CD1c-positive myeloid dendritic cell (primary cell): ENCODE data around the gene SLC12A4.

Experiments
- DNase-seq: peaks from one replicate; pipeline ENCODE4 v3.0.0-alpha.2; 2016; ENCODE audit errors: extremely low spot score

Gene SLC12A4

DNA sequence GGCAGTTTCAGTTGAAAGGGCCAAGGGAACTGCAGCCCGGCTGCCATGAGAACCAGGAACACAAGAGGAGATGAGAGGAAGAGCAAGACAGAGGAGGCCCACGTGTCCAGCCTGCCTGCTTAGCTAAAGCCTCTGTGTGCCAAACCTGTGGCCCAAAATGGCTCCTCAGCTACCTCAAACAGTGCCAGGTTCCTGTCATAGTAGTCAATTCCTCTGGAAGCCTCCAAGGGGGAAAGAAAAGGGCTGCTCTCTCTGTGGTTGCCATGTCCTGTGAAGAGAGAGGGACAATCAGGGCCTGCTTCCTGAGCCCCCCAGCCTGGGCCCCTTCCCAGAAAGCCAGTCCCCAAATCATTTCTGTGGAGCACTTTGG lies 5.2 kb downstream of the SLC12A4 start:
- DNase-seq, result no peak

DNA sequence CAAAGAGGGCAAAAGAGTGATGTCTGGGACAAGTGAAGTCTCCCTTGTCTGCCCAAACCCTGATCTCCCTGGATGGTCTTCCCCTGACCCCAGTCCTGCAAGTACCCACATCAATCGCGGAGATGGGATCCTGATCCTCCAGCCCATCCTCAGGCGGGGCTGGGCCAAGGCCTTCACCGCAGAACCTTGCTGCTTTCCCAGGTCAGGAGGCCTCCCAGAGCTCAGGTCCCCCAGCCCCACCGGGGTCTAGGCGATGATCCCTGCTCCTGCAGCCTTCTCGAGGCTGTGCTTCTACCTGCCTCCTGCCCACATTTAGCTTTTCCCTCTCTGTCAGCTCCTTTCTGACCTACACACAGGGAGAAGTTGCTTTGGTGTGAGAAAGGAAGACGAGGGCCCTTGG lies 6.3 kb downstream of the SLC12A4 start:
- DNase-seq, result no peak

DNA sequence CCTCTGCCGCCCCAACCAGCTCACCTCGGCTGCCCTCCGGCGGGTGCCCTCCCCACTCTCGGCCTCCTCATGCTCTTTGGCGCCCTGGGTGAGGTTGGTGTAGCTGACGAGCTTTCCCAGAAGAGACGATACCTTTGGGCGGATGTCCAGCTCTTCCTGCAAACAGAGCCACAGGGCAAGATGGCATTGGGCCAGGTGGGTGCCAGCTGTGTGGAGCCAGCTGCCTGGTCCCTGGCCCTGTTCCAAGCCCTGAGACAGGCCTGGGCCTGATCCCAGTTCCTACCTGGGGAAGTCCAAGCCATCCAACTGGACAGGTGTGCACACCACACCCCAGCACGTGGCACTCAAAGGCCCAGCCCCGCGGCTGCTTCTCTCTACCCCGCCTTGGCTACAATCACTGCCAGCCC lies 6.9 kb downstream of the SLC12A4 start:
- no peak for DNase-seq

DNA sequence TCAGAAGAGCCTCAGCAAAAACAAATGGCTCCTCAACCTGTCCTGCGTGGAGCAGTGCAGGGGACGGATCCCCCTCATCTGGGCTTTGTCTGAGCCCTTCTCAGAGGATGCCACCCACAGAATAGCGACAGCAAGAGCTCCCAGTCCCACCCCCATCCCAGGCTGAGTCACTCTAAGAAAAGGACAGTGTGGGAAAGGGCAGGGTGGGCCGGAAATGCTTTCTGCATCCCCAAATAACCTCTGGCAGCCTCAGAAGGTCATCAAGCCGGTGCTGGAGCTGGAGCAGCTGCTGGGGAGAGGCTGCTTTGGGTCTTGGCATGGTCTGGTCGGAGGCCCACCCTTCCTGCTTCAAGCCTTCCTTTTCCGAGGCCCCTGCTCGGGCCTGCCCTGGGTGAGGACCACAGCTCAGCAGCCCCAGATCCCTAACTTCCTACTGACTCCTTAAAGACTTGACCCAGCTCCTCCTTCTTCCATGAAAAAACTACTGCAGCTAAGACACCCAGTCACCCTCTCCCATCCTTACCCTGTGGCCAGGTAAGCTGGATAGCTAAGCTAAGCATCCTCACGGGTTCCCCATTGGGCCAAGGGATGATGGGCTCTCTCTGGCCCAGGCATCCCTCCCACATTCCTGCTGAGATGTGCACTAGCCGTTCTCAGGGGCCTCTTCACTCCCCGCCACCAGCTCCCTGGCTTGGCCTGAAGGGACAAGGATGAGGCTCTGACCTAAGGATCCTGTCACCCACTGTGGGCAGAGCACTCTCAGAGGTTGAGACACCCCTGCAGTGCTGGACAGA lies 8.7 kb downstream of the SLC12A4 start:
- DNase-seq, result no peak

DNA sequence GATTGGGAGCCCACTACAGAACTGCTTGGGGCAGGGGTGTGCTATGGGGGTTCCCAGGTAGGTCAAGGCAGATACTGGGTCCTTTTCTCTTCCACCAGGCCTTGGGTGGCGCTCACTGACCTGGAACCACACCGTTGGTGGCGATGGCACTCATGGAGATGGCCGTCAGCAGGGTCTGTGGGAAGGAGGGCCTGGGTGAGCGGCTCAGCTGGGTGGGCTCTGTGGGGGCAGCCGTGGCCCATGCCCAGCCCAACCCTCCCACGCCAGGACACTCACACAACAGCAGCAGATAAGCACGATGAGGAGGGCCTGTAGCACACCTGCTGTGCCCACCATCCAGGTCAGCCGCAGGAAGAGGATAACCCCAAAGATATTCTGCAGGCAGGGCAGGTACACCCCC lies 10.8 kb downstream of the SLC12A4 start:
- DNase-seq, result no peak

DNA sequence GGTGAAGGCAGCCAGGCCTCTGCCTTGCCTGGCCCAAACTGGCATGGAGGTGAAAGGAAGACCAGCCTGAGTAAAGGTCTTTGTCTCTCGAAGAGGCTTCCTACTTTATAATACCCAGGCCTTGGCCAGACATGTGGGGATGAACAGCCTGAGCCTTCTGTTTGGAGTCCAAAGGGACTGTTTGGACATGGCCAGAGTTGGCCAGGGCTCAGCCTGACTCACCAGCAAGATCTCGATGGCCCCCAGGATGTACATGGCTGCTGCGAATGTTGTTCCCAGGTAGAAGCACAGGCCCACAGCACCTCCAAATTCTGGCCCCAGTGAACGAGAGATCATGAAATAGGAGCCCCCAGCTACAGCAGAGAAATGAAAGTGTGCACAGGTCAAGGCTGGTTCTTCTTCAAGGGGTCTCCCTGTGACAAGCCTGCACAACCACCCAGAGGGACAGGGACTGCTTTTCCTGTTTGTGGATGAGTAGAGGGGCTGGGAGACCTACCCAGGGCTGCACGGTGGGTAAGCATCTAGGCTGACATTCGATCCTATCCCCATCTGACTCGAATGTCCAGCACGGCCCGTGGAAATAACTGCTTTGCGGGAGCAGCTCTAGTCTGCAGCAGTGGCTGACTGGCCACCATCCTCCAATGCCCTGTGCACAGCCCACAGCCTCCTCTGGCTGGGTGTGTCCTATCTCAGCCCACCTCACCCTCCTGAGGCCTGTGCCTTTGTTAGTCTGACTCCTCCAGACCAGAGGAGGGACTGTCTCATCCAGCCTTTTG lies 13.8 kb downstream of the SLC12A4 start:
- no peak for DNase-seq

DNA sequence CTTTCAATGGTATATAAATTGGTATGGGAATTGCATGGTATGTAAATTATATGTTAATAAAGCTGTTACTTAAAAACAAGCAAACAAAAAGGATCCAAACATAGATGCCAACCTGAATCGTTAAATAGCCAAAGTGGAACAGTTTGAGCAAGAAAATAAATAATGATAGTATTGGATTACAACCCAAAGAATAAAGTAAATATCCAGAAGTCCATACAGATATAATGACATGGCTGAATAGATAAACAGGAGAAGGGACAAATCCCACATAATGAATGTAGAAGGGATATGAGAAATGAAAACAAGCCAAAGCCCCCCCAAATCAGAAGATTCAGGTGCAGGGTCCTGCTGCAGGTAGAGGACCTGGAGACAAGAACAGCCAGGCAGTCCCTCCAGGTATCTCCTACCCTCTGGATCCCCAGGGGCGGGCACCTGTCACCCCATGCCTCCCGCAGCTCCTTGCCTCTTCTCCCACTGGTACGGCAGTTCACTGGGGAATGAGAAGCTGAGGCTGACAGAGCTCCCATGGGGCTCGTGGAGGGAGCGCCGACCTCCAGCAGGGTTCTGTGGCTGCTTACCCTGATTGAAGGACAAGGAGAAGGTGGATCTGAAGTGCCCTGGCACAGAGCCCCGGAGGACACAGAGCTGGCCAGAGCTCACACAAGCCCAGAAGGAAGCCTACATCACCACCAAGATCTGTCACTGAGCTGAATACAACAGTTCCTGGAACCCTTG lies 14.6 kb downstream of the SLC12A4 start:
- no peak for DNase-seq

DNA sequence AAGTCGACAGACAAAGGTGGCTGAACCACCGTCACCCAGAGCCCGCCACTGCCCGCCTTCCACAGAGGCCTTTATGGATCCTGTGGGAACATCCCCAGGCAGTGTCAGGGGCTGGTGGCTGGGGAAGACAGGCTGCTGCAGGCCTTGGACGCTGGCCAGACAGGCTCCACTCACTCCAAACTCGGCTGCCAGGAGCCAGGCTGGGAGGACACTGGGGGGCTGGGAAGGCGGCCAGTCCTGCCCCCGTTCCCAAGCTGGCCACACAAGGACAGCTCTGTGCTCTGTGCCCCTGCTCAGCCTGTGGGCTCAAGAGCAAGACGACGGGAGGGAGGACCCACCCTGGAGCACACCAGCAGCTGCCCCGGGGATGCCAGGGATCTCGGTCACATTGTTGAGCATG lies 17.0 kb downstream of the SLC12A4 start:
- DNase-seq, result no peak

DNA sequence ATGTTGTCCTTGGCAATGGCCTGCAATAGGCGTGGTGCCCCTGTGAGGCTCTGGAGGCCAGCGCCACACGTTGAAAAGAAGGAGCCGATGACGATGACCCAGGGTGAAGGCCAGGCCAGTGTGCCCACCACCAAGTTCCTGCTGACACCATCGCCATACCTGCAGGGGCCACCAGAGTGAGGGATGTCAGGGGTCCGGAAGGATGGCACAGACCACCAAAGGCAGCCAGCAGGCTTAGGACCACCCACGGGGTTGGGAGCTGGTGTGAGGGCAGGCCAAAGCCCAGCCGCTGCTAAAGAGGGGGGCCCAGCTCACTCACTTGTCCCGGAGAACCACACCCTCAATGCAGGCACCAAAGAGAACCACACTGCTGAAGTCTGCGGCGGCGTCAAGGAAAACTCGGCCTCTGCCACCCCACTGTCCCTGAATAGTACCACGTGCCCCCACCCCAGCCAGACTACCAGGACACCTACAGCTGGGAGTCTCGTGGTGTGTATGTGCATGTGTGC lies 18.0 kb downstream of the SLC12A4 start:
- no peak for DNase-seq

DNA sequence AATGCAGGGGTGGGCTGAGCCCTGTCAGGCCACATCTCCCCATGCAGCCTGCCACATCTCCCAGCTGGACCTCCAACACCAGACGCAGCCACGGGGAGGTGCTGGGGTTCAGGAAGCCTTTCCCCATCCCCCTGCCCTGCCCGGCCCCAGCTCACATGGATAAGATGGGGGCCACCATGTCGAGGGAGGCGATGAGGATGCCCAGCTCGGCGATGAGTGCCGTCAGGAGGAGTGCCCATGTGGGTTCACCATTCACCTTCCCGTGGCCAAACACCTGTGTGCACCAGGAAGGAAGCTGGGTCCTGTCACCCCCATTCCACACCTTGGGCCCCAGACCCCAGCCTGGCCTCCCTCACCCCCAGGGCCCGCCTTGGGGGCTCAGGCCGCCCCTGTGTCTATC lies 18.8 kb downstream of the SLC12A4 start:
- no peak for DNase-seq

DNA sequence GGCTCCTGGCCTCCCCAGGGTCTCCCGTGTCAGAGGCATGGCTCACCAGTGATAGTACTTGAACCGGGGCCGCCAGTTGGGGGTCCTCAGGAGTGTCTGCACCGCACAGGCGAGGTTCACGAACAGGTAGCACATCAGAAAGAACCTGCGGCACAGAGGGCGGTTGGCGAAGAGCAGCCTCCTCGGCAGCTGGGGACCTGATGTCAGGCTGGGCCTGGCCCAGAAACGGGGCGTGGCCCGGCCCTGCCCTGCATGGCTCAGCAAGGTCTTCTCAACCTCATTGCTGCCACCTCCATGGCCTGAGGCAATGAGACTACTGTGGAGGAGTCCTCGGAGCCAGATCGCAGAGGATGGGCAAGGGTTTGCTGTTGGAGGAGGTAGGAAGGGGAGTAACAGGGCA lies 20.4 kb downstream of the SLC12A4 start:
- no peak for DNase-seq

DNA sequence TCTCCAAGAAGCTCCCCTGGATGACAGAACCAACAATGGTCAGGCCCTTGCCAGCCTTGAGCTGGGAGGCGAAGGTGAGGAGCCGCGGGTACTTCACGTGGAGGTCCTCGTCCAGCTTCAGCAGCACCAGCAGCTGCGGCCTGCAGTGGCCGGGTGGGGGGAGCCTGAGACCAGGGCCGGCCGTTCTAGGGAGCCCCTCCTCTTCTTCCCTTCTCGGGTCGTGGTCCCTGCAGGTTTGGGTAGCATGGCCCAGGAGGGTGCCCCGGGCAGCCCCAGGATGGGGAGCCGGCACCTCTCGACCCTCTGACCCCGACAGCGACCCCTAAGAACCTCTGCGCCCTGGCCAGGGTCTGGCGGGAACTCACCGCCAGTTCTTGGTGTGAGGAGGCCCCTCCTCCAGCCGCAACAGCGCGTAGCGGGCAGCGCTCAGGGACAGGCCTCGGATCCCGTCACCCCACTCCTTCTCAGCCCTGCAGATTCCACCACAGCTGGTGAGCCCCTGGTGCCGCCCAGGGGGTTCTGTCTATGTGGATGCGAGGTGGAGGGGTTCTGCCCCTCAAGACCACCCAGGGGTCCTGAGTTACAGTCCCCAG lies 21.4 kb downstream of the SLC12A4 start:
- no peak for DNase-seq

DNA sequence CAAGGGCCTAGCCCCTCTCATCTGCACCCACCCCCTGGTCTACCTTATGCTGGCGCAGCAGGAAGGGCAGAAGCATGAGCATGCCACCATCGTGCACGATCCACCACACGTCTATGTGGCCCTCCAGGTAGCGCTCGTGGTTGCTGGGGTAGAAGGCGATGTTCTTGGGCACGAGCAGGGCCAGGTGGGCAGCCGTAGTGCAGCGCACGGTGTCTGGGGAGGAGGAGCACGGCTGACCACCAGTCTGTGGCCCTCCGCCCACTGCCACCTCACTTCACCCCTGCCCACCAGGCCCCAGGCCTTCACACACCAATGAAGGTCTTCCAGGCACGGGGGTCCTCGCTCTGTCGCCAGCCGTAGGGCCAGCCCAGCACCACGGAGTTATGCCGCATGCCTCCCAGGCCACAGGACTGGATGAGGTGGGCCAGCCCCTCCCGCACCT lies 22.3 kb downstream of the SLC12A4 start:
- DNase-seq, result no peak

DNA sequence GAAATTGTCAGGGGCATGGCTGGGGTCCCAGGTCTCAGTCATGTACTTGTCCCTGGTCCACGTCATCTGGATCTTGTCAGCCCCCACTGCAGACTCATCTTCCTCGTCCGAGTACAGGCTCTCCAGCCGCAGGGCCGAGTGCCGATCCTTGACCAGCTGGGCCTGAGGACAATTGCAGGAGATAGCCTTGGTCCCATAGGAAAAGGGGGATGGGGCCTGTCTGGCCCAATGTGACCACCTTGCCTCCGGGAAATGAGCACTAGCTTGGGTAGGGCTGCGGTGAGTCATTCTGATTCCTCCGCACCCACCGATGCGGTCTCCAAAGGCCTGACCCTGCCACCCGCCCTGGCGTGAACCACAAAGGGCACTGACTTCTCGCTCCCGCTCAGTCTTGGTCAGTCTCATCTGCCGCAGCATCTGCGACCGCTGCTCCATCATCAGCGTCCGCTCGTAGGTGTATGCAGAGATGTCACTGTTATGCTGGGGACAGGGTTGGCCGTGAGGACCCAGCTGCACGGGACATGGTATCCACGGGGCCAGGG lies 23.0 kb downstream of the SLC12A4 start:
- no peak for DNase-seq

DNA sequence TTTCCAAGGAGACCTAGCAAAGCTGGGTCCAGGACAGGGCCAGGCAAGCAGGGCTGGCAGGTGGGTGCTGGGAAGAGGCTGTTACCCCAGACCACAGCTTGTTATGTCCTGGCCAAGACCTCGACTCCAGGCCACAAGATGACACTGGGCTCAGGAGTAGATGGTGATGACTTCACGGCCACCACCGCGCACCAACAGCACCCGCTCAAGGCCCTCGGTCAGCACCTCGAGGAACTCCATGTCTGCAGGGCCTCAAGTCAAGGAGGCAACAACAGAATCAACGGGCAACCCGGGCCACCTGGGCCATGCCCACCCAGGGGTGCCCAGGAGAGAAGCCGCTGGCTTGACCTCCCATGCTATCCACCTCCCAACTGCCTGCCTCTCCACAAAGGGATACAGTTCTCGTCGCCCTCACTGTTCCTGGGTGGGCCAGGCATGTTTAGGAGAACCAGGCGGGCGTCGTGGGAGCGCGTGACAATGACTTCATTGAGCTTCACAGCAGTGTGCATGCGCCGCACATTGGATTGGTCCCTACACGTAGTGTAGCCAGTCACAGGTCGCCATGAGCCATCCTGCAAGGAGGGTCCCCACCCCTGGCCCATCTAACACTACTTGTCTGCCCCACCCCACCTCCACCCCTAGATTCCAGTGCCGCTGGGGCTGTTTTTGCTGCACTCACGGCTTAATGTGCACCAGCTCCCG lies 23.6 kb downstream of the SLC12A4 start:
- no peak for DNase-seq

DNA sequence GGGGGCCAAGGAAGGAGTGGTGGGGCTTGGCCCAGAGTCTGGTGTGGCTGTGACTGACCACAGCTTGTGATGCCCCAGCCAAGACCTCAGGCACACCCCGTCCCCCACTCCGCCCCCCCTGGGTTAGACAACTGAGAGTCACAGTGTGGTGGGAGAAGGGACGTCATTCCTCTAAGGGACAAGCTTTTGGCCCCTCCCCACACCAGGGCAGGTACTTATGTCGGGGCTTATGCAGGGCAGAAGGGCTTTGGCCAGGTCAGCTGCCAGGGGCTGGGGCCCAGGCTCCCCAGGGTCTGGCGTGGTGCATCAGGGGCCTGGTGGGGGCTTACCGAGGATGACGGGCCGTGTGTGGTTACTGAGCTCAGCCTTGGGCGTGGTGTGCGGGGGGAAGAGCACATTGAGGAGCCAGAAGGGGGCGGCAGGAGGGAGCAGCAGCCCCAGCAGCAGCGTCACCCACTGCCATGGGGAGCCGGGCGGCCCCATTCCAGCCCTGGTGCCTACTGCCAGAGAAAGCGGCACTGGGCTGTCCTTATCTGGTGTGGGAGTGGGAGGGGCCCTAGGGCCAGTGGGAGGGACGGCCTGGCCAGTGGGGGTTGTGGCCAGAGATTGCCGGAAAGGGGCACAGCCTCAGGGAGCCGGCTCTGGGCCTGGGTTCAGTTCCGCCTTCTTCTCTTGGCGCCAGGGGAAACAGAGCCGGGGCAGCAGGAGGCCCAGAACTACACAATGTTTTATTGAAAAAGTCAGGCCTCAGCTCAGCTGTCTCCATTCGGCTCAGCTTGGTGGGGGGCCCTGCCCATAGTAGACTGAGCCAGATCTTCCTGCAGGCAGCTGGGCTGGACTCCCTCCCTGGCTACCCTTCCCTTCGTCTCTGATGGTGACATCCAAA lies 24.6 kb downstream of the SLC12A4 start, which contains the start of gene LCAT:
Gene LCAT, minus strand, starts transcription at position 502 of the 886 bp plus-strand sequence. Its CDS starts 19 bp downstream, at position 483.
- no peak for DNase-seq

DNA sequence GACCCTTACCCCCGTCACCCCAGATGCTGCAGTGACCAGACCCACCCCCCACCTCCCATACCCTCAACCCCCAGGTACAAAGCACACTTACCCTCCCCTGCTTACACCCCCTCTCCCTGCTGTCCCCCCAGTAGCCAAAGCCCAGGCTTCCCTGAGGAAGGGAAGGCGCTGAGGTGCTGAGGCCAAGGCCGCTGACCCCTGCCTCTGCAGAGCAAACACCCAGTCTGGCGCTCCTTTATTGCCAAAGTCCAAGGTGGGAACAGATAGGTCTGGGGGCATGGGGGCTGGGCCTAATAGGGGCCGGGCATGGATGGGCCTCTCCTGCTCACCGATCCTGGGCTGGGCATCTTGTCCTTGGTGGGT lies 25.2 kb downstream of the SLC12A4 start:
- no peak for DNase-seq

DNA sequence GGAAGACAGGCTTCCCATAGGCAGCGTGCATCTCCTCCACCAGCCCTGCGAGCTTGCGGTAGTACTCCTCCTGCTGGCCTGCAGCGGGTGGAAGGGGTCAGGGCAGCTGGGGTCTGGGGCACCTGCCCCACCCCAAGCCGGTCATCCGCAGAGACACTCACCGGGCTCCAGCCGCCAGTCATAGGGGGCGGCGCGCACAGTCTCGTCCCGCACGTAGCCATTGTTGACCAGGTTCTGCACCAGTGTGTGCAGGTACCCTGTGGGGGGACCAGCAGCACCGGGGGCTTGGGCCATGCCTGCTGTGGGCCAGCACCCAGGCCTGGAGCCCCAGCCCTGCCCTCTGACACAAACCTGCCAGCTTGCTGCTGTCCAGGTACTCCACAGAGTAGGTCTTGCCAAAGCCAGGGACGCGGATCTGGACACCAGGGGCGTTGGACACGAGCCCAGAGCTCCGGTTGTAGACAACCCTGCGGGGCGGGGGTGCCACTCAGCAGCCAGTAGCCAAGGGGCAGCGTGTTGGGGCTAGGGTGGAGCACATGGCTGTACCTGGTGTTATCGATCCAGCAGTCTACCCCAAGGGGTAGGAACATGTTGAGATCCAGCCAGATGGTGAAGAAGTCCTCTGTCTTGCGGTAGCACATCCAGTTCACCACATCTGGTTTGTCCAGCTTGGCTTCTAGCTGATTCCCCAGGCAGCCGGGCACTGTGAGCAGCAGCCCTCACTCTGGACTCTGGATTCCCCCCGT lies 25.8 kb downstream of the SLC12A4 start:
- no peak for DNase-seq

DNA sequence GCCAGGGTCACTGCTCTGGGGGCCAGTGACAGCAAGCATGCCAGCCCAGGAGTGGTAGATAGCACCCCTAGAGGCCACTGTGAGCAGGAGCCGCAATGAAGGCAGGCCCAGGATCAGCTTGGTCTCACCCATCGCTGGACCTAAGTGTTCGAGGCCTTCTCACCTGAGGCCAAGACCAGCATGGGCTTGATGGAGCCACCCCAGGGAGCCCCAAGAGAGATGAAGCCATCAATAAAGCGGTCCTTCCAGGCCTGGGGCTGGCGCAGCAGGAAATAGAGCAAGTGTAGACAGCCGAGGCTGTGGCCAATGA lies 26.3 kb downstream of the SLC12A4 start:
- DNase-seq, result peak; percentile 37
